HepG2 (cell line): Measurements from ENCODE around the gene TSHZ2. TPM values are rescaled to one million over a fixed set of nuclear protein-coding genes. Genes with fewer than 3 reads are reported as not detected.

Experiments used
- ATAC-seq: fragments of 200-7000 bp; cut with Tn5 transposase; 3 replicates; pipeline ENCODE4 v1.9.1; 2020; ENCODE audit warnings: mild to moderate bottlenecking, moderate library complexity
- BruUV-seq: library from RNA; stranded (reverse); fragments of 400-500 nt; replicated peaks from 2 replicates; lab custom pipeline; 2021; lab: Mats Ljungman, UMichigan
- CTCF ChIA-PET: fragments of 300-600 bp; formaldehyde crosslinking; extraction: SDS; loops from one replicate; lab custom pipeline; 2021; ENCODE audit warnings: low total read pairs, inconsistent platforms, low intra/inter-chr PET ratio; lab: Yijun Ruan, JAX
- POLR2A ChIA-PET: fragments of 350-600 bp; sonication (Branson Sonifier 250); formaldehyde crosslinking; loops from one replicate; lab custom pipeline; 2020; ENCODE audit warnings: antibody characterized with exemption, inconsistent platforms; lab: Yijun Ruan, JAX
- DNase-seq: peaks from one replicate; pipeline ENCODE4 v3.0.0-alpha.2; 2015; ENCODE audit warnings: low spot score
- FAIRE-seq: peaks from 3 replicates; lab custom pipeline; 2011; peaks lifted over from hg19 to GRCh38; lab: Jason Lieb, UNC
- H2AFZ ChIP-seq: one replicate; pipeline ENCODE4 v1.6.1; 2011; ENCODE audit warnings: low read length, inconsistent platforms
- H3K27ac ChIP-seq: fragments of 300-600 bp; 3 replicates; pipeline ENCODE4 v1.8.0; 2011; ENCODE audit warnings: mixed run types, mild to moderate bottlenecking, mixed read lengths, low read length, inconsistent platforms; ENCODE audit not compliant: insufficient read depth; ENCODE audit errors: extremely low read length
- H3K27me3 ChIP-seq, 2 experiments: fragments of 200-600 bp in 1 of 2; 2 replicates in 1 of 2; 3 replicates in 1 of 2; pipeline versions ENCODE4 v1.6.0 to v1.8.0; 2011; ENCODE audit warnings: low read length in 2 of 2, mild to moderate bottlenecking in 2 of 2, moderate library complexity in 2 of 2, inconsistent platforms in 1 of 2; ENCODE audit not compliant: insufficient read depth in 2 of 2, control insufficient read depth in 1 of 2
- H3K36me3 ChIP-seq, 2 experiments: fragments of 200-600 bp in 1 of 2; replicated peaks in 1 of 2; 2 replicates in 1 of 2; 3 replicates in 1 of 2; pipeline versions ENCODE4 v1.5.1 to v1.8.0; 2011; ENCODE audit warnings: low read length in 2 of 2, inconsistent platforms in 1 of 2; ENCODE audit not compliant: insufficient read depth in 2 of 2, control insufficient read depth in 1 of 2
- H3K4me1 ChIP-seq: 2 replicates; pipeline ENCODE4 v1.5.1; 2012; ENCODE audit warnings: low read length, inconsistent platforms; ENCODE audit not compliant: insufficient read depth
- H3K4me2 ChIP-seq: 2 replicates; pipeline ENCODE4 v1.6.0; 2011; ENCODE audit warnings: low read depth, low read length, inconsistent platforms
- H3K4me3 ChIP-seq, 3 experiments: fragments of 200-600 bp in 1 of 3; sonication (generic), shearing (Covaris generic) in 1 of 3; replicated peaks in 1 of 3; 2 replicates each; pipeline ENCODE4 v1.5.1; 2011 to 2016; ENCODE audit warnings: low read length in 3 of 3, inconsistent platforms in 2 of 3, low read depth in 2 of 3, mild to moderate bottlenecking in 2 of 3, control low read depth in 1 of 3, mixed read lengths in 1 of 3; ENCODE audit not compliant: insufficient read depth in 1 of 3
- H3K79me2 ChIP-seq: one replicate; pipeline ENCODE4 v1.6.1; 2011; ENCODE audit warnings: low read length, inconsistent platforms; ENCODE audit not compliant: insufficient read depth
- H3K9ac ChIP-seq: 2 replicates; pipeline ENCODE4 v1.6.0; 2011; ENCODE audit warnings: mild to moderate bottlenecking, low read depth, low read length, inconsistent platforms; ENCODE audit not compliant: insufficient read depth
- H3K9me3 ChIP-seq: 2 replicates; pipeline ENCODE4 v1.5.1; 2012; ENCODE audit warnings: mild to moderate bottlenecking, low read length
- H4K20me1 ChIP-seq: 2 replicates; pipeline ENCODE4 v1.6.0; 2011; ENCODE audit warnings: inconsistent platforms, mild to moderate bottlenecking, low read length, moderate library complexity; ENCODE audit not compliant: insufficient read depth
- GLI4 ChIP-seq: sonication (generic); formaldehyde crosslinking; IDR thresholded peaks from 2 replicates; pipeline ENCODE4 v1.5.1; 2020; ENCODE audit warnings: missing genetic modification reagents, mild to moderate bottlenecking, moderate library complexity, borderline replicate concordance
- HBP1 ChIP-seq: IDR thresholded peaks from 2 replicates; pipeline ENCODE4 v1.6.1; 2016; ENCODE audit warnings: low read depth, control low read depth
- REPIN1 ChIP-seq: sonication (generic); formaldehyde crosslinking; IDR thresholded peaks from 2 replicates; pipeline ENCODE4 v1.8.0; 2022; ENCODE audit warnings: missing genetic modification reagents, low read depth, mild to moderate bottlenecking, borderline replicate concordance
- TEAD3 ChIP-seq: optimal IDR thresholded peaks from 2 replicates; pipeline ENCODE3; 2016; ENCODE audit warnings: borderline replicate concordance
- ZNF275 ChIP-seq: sonication (generic); formaldehyde crosslinking; IDR thresholded peaks from 2 replicates; pipeline ENCODE4 v1.8.0; 2022; ENCODE audit warnings: missing genetic modification reagents, mild to moderate bottlenecking, inconsistent platforms, borderline replicate concordance
- ZNF3 ChIP-seq: IDR thresholded peaks from 2 replicates; pipeline ENCODE4 v1.7.0; 2017; ENCODE audit warnings: inconsistent platforms
- ZNF782 ChIP-seq: sonication (generic); formaldehyde crosslinking; IDR thresholded peaks from 2 replicates; pipeline ENCODE4 v1.4.0; 2020; ENCODE audit warnings: missing genetic modification reagents, mild to moderate bottlenecking, borderline replicate concordance
- ZSCAN31 ChIP-seq: sonication (generic); formaldehyde crosslinking; IDR thresholded peaks from 2 replicates; pipeline ENCODE4 v1.5.0; 2020; ENCODE audit warnings: low read depth, mild to moderate bottlenecking, missing genetic modification reagents
- WGBS: methylation state at CpG from one replicate; pipeline ENCODE4 v1.1.6; 2017; ENCODE audit warnings: low lambda C conversion rate; 5-methylcytosine and 5-hydroxymethylcytosine counted together
- in situ Hi-C: cut with HindIII; loops from 2 replicates; pipeline ENCODE4 v1.10.0; 2017; ENCODE audit warnings: low pct_unique_long_range_greater_than_20kb; ENCODE audit not compliant: extremely low pct_ligation_motif_present
- intact Hi-C: fragments of 100-400 bp; cut with micrococcal nuclease; formaldehyde crosslinking; loops from one replicate; pipeline ENCODE4 v1.10.0; 2022; ENCODE audit not compliant: unreplicated experiment
- polyA plus RNA-seq, 8 experiments: library from polyadenylated mRNA; depleted of rRNA in 3 of 8; stranded (reverse) in 7 of 8; unstranded in 1 of 8; fragments of >200 nt; fragmentation: Illumina TruSeq in 4 of 8; extraction: Trizol in 4 of 8; gene quantifications; 2 replicates each; pipeline versions ENCODE4 v1.2.1 to v1.2.3, GENCODE V29; 2011 to 2016; ENCODE audit warnings: low read depth in 4 of 8, missing spikeins in 1 of 8, mixed read lengths in 1 of 8; ENCODE audit not compliant: insufficient read depth in 1 of 8
- total RNA-seq, 5 experiments: library from RNA; depleted of rRNA; stranded (reverse); fragments of >200 nt; fragmentation: Illumina TruSeq; extraction: Trizol; gene quantifications; 2 replicates each; pipeline ENCODE4 v1.2.3, GENCODE V29; 2016; ENCODE audit warnings: low read depth in 1 of 5

Gene TSHZ2
- total and polyA plus RNA-seq, 2 of the 13 experiments (the other 11 are each of a cell fraction or from before 2014, with no cell fraction given): 0.01 TPM; not detected in 1

GRCh38 chr20:53402233-53403005, 430.3 kb downstream of the TSHZ2 start:
- ATAC-seq (no peak), DNase-seq (no peak), FAIRE-seq (no peak)
- Histone ChIP-seq H3K4me2 (no peak overlapping the region), H3K27ac (no peak overlapping the region), H3K27me3 (no peaks in the 10 kb centered on the region), H3K79me2 (no peaks in the 10 kb centered on the region), H3K36me3 (no peaks in the 10 kb centered on the region), H3K9ac (no peak overlapping the region), H3K4me1 (no peaks in the 10 kb centered on the region), H4K20me1 (no peaks in the 10 kb centered on the region), H2AFZ (no peak overlapping the region), H3K4me3 (no peak overlapping the region), H3K9me3 (no peaks in the 10 kb centered on the region)
- CTCF ChIA-PET: no interaction called here
- POLR2A ChIA-PET: no interaction called here
- intact Hi-C loops: no loop called here
- TF ChIP-seq REPIN1: no peak
- TF ChIP-seq ZNF275 (CRISPR knock-in tag): no peak
- no peak for TF ChIP-seq TEAD3 (CRISPR knock-in tag)
- TF ChIP-seq ZNF3: no peak
- TF ChIP-seq ZSCAN31 (CRISPR knock-in tag): no peak
- no peak for TF ChIP-seq GLI4 (CRISPR knock-in tag)
- no peak for TF ChIP-seq ZNF782 (CRISPR knock-in tag)
- TF ChIP-seq HBP1 (CRISPR knock-in tag): no peak
- in situ Hi-C loops: no loop called here
- WGBS: 5% methylated on average over 4 of the region's 4 CpGs
- no TSS peak for BruUV-seq
